ENCODE results near the gene DTX1. TPM values are rescaled to one million over a fixed set of nuclear protein-coding genes. Genes with fewer than 3 reads are reported as not detected.

DTX1 gene
- total RNA-seq, 1 donor: not detected

GRCh38 chr12:113130457-113131135 is 74.1 kb downstream of the DTX1 start:
- TF ChIP-seq CTCF (IDR thresholded peaks at IDR 0.05; ENCODE audit: insufficient read depth, low read length): no peak
- H3K4me3 ChIP-seq (ENCODE audit: low read depth, low read length): no peak overlapping the region
- no peak for DNase-seq (ENCODE audit: low read depth)

- TF ChIP-seq CTCF (IDR thresholded peaks at IDR 0.05; ENCODE audit: insufficient read depth, low read length): no peak
Observed at GRCh38 chr12:113131556-113131955, 75.0 kb downstream of the DTX1 start.

DNA sequence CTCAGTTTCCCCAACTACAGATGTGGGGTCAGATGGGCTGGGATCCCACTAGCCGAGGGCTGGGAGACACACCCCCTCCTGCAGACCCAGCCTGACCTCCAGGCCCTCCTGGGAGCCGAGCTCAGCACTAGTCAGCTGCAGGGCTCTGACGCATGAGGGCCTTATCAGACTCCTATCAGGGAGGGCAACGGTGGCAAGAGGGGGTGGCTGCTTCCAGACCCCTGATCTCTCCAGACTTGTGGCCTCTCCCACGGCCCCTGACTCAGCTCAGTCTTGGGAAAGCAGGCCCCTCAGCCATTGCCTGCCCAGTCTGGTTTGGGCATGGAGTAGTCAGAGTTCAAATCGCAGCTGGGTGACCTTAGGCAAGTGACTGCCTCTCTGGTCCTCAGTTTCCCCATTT is 76.5 kb downstream of the DTX1 start:
- no peak for TF ChIP-seq CTCF (IDR thresholded peaks at IDR 0.05; ENCODE audit: insufficient read depth, low read length)
- H3K4me3 ChIP-seq (ENCODE audit: low read depth, low read length): no peak overlapping the region
- DNase-seq (ENCODE audit: low read depth): no peak

More at GRCh38 chr12:113131556-113131955, 75.0 kb downstream of the DTX1 start:
- H3K4me3 ChIP-seq (ENCODE audit: low read depth, low read length): no peak overlapping the region
- no peak for DNase-seq (ENCODE audit: low read depth)

DNA sequence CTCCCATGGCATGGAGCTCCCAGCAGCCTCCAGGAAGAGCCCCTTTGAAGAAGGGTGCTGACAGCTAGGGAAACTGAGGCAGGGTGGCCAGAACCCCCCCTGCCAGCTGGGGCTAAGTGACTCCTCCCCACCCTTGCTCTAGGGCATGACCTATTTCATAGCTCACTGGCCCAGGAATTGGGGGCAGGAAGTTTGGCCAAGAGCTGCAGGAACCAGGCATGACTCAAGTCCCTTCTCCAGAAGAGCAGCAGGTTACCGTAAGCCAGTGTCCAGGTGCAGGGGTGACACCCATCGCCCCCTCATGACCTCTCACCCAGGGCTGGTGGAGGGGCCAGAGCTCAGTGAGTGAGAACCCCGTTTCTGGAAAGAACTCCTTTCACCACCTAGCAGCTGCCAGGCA is 77.1 kb downstream of the DTX1 start:
- DNase-seq (ENCODE audit: low read depth): no peak
- H3K4me3 ChIP-seq (ENCODE audit: low read depth, low read length): no peak overlapping the region
- TF ChIP-seq CTCF (IDR thresholded peaks at IDR 0.05; ENCODE audit: insufficient read depth, low read length): no peak

- no peak overlapping the region for H3K4me3 ChIP-seq (ENCODE audit: low read depth, low read length)
- no peak for DNase-seq (ENCODE audit: low read depth)
- TF ChIP-seq CTCF (IDR thresholded peaks at IDR 0.05; ENCODE audit: insufficient read depth, low read length): no peak
Observed at GRCh38 chr12:113134071-113134470, 77.5 kb downstream of the DTX1 start.

- H3K4me3 ChIP-seq (ENCODE audit: low read depth, low read length): no peak overlapping the region
- DNase-seq (ENCODE audit: low read depth): no peak
- TF ChIP-seq CTCF (IDR thresholded peaks at IDR 0.05; ENCODE audit: insufficient read depth, low read length): no peak
Observed at GRCh38 chr12:113134521-113134951, 78.0 kb downstream of the DTX1 start.
